Measurements from ENCODE around the gene SMURF1.

Gene SMURF1

GRCh38 chr7:99001482-99002147, 142.3 kb downstream of the SMURF1 start:
- DNase-seq (ENCODE audit: low read depth), result no peak
- H3K4me3 ChIP-seq (ENCODE audit: control insufficient read depth, low read depth, low read length), result no peak overlapping the region
- no peak for TF ChIP-seq CTCF (conservative IDR thresholded peaks at IDR 0.05; ENCODE audit: control insufficient read depth, insufficient read depth, low read depth, low read length)

GRCh38 chr7:99000904-99001465, 142.9 kb downstream of the SMURF1 start:
- TF ChIP-seq CTCF (conservative IDR thresholded peaks at IDR 0.05; ENCODE audit: control insufficient read depth, insufficient read depth, low read depth, low read length), result no peak
- DNase-seq (ENCODE audit: low read depth), result no peak
- no peak overlapping the region for H3K4me3 ChIP-seq (ENCODE audit: control insufficient read depth, low read depth, low read length)

- no peak for DNase-seq (ENCODE audit: low read depth)
- TF ChIP-seq CTCF (conservative IDR thresholded peaks at IDR 0.05; ENCODE audit: control insufficient read depth, insufficient read depth, low read depth, low read length), result no peak
- no peak overlapping the region for H3K4me3 ChIP-seq (ENCODE audit: control insufficient read depth, low read depth, low read length)
Measured at GRCh38 chr7:99000196-99000903, 143.6 kb downstream of the SMURF1 start.

GRCh38 chr7:98998821-98999725, 144.8 kb downstream of the SMURF1 start:
- H3K4me3 ChIP-seq (ENCODE audit: control insufficient read depth, low read depth, low read length), result no peak overlapping the region
- DNase-seq (ENCODE audit: low read depth), result peak; percentile 22
- no peak for TF ChIP-seq CTCF (conservative IDR thresholded peaks at IDR 0.05; ENCODE audit: control insufficient read depth, insufficient read depth, low read depth, low read length)

GRCh38 chr7:98997846-98998245, 146.1 kb downstream of the SMURF1 start:
- no peak overlapping the region for H3K4me3 ChIP-seq (ENCODE audit: control insufficient read depth, low read depth, low read length)
- TF ChIP-seq CTCF (conservative IDR thresholded peaks at IDR 0.05; ENCODE audit: control insufficient read depth, insufficient read depth, low read depth, low read length), result no peak
- peak; percentile 28 for DNase-seq (ENCODE audit: low read depth)

- no peak overlapping the region for H3K4me3 ChIP-seq (ENCODE audit: control insufficient read depth, low read depth, low read length)
- no peak for DNase-seq (ENCODE audit: low read depth)
- TF ChIP-seq CTCF (conservative IDR thresholded peaks at IDR 0.05; ENCODE audit: control insufficient read depth, insufficient read depth, low read depth, low read length), result no peak
Measured at GRCh38 chr7:98996150-98996552, 147.8 kb downstream of the SMURF1 start.
